Thyroid gland (tissue), 4 donors: ENCODE measurements around the gene LIMS2.

ENCODE experiments used
- POLR2A ChIP-seq, 2 donors: fragments of 450-650 bp; IDR thresholded peaks; one replicate each; pipeline ENCODE4 v1.6.1; 2017; ENCODE audit warnings: antibody characterized with exemption in 2 of 2, mild to moderate bottlenecking in 2 of 2, moderate library complexity in 1 of 2
- TF ChIP-seq, protein P1 (sequence below), 6 experiments: fragments of 200-600 bp in 3 of 6; fragments of 450-650 bp in 3 of 6; sonication (generic) in 3 of 6; IDR thresholded peaks; one replicate each; pipeline ENCODE4 v1.5.1; 2016 to 2019; ENCODE audit warnings: antibody characterized with exemption in 6 of 6, mild to moderate bottlenecking in 2 of 6, inconsistent platforms in 1 of 6, moderate library complexity in 1 of 6

DNA sequence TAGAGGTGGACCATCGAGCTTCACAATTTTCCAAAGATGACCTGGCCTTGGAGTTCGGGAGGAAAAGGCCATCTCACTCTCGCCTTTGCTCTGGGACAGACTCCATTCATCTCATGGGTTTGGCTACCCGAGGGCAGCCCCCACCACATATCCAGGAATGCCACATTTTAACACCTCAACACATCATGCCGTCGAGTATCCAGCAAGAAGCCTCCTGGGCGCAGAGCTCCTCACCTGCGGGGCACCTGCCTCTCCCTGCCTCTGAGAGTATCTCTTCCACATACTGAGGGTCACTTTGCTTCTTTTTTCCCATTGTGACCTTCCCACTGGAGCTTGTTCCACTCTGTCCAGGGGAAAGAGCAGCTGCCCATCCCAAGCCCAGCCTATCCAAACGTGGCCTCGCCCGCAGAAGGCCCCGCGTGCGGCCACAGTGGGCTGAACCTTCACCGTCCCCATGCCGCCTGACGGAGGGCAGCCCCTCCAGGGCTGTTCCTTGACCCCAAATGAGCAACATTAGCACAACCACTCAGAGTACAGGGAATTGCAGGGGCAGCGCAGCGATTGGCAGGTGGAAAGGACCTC lies 5.5 kb upstream of the LIMS2 start:
- TF ChIP-seq, protein P1, sequence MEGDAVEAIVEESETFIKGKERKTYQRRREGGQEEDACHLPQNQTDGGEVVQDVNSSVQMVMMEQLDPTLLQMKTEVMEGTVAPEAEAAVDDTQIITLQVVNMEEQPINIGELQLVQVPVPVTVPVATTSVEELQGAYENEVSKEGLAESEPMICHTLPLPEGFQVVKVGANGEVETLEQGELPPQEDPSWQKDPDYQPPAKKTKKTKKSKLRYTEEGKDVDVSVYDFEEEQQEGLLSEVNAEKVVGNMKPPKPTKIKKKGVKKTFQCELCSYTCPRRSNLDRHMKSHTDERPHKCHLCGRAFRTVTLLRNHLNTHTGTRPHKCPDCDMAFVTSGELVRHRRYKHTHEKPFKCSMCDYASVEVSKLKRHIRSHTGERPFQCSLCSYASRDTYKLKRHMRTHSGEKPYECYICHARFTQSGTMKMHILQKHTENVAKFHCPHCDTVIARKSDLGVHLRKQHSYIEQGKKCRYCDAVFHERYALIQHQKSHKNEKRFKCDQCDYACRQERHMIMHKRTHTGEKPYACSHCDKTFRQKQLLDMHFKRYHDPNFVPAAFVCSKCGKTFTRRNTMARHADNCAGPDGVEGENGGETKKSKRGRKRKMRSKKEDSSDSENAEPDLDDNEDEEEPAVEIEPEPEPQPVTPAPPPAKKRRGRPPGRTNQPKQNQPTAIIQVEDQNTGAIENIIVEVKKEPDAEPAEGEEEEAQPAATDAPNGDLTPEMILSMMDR (IDR thresholded peaks at IDR 0.05), result no peak
- TF ChIP-seq POLR2A (IDR thresholded peaks at IDR 0.05), result no peak
